Stomach (tissue), 4 donors: Measurements from ENCODE around the gene ATP1B1.

Source experiments
- POLR2A ChIP-seq, 4 donors: fragments of 450-650 bp; IDR thresholded peaks; one replicate each; pipeline ENCODE4 v1.6.1; 2016; ENCODE audit warnings: antibody characterized with exemption in 4 of 4, control low read depth in 2 of 4, mild to moderate bottlenecking in 1 of 4, moderate library complexity in 1 of 4
- POLR2AphosphoS5 ChIP-seq, 3 donors: sonication (generic); formaldehyde crosslinking; IDR thresholded peaks; one replicate each; pipeline ENCODE4 v1.6.1; 2016; ENCODE audit warnings: antibody characterized with exemption in 3 of 3

DNA sequence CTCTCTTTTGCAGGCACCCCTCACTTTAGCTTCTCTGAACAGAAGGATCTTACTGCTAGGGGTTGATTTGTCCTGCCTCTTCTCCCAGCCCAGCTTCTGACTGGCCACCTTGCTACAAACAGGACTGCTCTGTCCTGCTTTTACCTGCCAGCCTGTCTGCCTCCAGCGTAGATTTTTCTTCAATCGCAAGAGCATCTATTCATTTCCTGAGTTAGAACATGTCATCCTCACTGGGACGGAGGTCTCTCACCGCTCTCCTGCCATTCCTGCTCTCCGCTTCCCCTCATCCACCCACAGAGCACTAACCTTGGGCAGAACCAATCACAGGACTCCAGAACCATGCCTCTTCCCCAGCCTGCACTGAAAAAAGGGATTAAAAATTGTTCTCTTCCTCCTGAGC, 3.5 kb upstream of the ATP1B1 start:
- no peak for TF ChIP-seq POLR2AphosphoS5 (IDR thresholded peaks at IDR 0.05)
- TF ChIP-seq POLR2A (IDR thresholded peaks at IDR 0.05) = no peak
